ENCODE data around the gene NRSN2.

NRSN2 gene

DNA sequence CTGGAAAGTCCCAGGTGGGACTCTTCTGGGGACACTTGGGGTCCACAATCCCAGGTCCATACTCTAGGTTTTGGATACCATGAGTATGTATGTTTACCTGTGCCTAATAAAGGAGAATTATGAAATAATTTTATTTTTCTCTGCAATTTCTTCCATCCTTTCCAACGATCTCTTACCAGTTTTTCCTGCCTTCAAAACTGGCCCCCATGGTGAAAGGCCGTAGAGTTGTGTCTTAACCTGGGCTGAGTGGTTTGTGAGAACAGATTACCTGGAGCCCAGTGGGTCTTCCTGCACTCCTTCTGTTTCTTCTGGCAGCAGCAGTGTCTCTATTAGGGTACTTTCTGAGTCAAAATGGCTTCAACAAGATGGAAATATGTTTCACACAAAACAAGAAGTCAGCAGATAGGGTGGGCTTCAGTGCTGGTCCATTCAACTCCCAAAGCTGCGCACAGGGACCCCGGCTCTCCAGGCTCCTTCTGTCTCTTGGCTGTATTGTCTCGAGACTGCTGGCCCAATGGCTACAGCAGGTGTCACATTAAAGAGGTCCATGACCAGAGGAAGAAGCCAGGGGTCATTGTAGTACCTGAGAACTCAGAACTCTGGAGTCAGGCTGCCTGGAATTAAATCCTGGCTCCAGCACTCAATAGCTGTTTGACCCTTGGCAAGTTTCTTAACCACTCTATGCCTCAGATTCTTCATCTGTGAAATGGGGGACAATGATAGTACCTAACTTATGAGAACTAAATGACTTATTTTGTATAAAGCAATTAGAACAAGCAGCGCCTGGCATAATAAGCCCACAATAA is 50.7 kb downstream of the NRSN2 start:
- Histone ChIP-seq H3K36me3 (ENCODE audit: control insufficient read depth in 1 of 2, insufficient read depth in 2 of 2, low read length in 2 of 2) (peaks cover 0 to 17% of the 10 kb centered on the region in 2 donors), H3K27ac (ENCODE audit: low read depth, low read length) (no peak overlapping the region)

DNA sequence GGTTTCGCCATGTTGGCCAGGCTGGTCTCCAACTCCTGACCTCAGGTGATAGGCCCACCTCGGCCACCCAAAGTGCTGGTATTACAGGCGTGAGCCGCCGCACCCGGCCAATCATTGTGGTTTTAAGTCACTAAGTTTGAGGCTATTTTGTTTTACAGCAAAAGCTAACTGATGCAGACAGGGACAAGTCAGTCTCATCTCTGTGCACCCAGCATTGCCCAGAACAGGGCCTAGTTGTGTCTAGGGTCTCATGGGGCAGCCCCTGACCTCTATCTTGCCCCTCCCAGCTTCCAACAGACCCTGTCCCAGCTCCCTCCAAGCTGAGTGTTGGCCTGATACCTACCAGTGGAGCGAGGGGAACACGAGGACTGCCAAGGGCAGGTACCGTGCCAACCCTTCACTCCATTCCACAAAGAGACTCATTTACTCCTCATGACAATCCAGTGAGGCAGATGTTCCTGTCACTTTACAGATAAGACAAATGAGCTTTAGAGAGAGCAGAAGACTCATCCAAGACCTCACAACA is 52.3 kb downstream of the NRSN2 start:
- peaks cover 0 to 2% of the 10 kb centered on the region in 2 donors for H3K9me3 ChIP-seq (ENCODE audit: control insufficient read depth in 1 of 2, low read length in 2 of 2)
- H3K36me3 ChIP-seq (ENCODE audit: control insufficient read depth in 1 of 2, insufficient read depth in 2 of 2, low read length in 2 of 2) = peaks cover 0 to 13% of the 10 kb centered on the region in 2 donors
- H3K4me1 ChIP-seq (ENCODE audit: control insufficient read depth in 1 of 2, insufficient read depth in 2 of 2, low read length in 2 of 2) = peaks cover 0 to 2% of the 10 kb centered on the region in 2 donors
- H3K9ac ChIP-seq (ENCODE audit: low read depth in 1 of 2, low read length in 2 of 2) = no peak overlapping the region
- no peaks in the 10 kb centered on the region for H3K27me3 ChIP-seq (ENCODE audit: control insufficient read depth in 1 of 2, insufficient read depth in 2 of 2, low read length in 2 of 2)
- H3K4me3 ChIP-seq (ENCODE audit: low read depth in 1 of 2, low read length in 2 of 2) = no peak overlapping the region
- no peak overlapping the region for H3K27ac ChIP-seq (ENCODE audit: low read depth, low read length)

More for the DNA sequence above, 50.7 kb downstream of the NRSN2 start:
- Histone ChIP-seq H3K9ac (ENCODE audit: low read depth in 1 of 2, low read length in 2 of 2) (no peak overlapping the region), H3K4me3 (ENCODE audit: low read depth in 1 of 2, low read length in 2 of 2) (no peak overlapping the region), H3K9me3 (ENCODE audit: control insufficient read depth in 1 of 2, low read length in 2 of 2) (no peaks in the 10 kb centered on the region), H3K4me1 (ENCODE audit: control insufficient read depth in 1 of 2, insufficient read depth in 2 of 2, low read length in 2 of 2) (peaks cover 0 to 2% of the 10 kb centered on the region in 2 donors), H3K27me3 (ENCODE audit: control insufficient read depth in 1 of 2, insufficient read depth in 2 of 2, low read length in 2 of 2) (no peaks in the 10 kb centered on the region)

DNA sequence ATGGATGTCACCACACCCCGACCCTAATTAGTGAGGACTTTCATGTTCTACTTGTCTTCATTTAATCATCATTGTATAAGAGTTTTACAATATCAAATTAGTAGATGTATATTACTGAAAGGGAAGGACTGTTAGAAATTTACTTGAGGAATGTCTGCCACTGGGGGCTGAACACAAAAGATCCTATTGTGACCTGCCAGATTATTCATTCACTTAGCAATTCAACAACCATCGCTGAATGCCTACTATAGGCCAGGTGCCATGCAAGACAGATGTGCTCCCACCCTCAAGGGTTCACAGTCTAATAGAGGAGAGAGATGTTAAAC is 53.2 kb downstream of the NRSN2 start:
- Histone ChIP-seq H3K4me1 (ENCODE audit: control insufficient read depth in 1 of 2, insufficient read depth in 2 of 2, low read length in 2 of 2) (peaks cover 0 to 2% of the 10 kb centered on the region in 2 donors), H3K27ac (ENCODE audit: low read depth, low read length) (no peak overlapping the region), H3K9ac (ENCODE audit: low read depth in 1 of 2, low read length in 2 of 2) (no peak overlapping the region), H3K36me3 (ENCODE audit: control insufficient read depth in 1 of 2, insufficient read depth in 2 of 2, low read length in 2 of 2) (peaks cover 0 to 13% of the 10 kb centered on the region in 2 donors), H3K4me3 (ENCODE audit: low read depth in 1 of 2, low read length in 2 of 2) (no peak overlapping the region), H3K27me3 (ENCODE audit: control insufficient read depth in 1 of 2, insufficient read depth in 2 of 2, low read length in 2 of 2) (no peaks in the 10 kb centered on the region), H3K9me3 (ENCODE audit: control insufficient read depth in 1 of 2, low read length in 2 of 2) (peaks cover 0 to 2% of the 10 kb centered on the region in 2 donors)

DNA sequence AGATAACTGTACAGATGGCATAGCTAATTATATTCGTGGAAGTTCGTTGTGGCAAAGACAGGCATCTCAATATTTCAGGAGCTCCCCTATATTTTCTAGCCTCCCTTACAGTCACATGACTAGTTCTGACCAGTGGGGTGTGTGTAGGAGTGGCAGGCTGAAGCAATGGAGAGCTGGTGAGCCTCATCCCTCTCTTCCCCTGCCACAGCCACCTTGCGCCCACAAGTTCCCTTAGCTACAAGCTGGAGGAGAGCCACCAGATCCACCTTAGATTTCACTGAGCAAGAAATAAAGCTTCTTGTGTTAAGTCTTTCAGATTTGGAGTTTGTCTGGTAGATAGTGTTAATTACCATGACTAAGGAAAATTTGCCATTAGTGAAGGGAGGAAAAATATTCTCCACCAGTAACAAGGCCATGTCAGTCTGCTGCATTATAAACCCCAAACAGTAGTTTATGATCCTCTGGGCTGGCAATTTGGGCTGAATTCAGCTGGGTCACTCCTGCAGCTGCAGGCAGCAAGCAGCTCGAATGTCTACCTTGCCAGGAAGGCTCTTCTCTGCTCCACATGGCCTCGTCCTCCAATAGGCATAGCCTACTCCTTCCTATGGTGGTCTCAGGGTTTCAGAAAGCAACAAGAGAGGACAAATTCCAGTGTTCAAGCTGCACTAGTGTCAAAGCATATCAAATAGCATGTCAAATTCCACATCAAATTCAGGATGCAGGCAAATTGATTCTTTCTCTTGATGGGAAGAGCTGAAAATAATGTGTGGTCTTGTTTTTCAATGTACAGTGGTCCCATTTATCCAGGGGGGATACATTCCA is 53.8 kb downstream of the NRSN2 start:
- Histone ChIP-seq H3K27ac (ENCODE audit: low read depth, low read length) (no peak overlapping the region), H3K4me1 (ENCODE audit: control insufficient read depth in 1 of 2, insufficient read depth in 2 of 2, low read length in 2 of 2) (peaks cover 0 to 2% of the 10 kb centered on the region in 2 donors), H3K9me3 (ENCODE audit: control insufficient read depth in 1 of 2, low read length in 2 of 2) (peaks cover 0 to 2% of the 10 kb centered on the region in 2 donors), H3K4me3 (ENCODE audit: low read depth in 1 of 2, low read length in 2 of 2) (no peak overlapping the region), H3K36me3 (ENCODE audit: control insufficient read depth in 1 of 2, insufficient read depth in 2 of 2, low read length in 2 of 2) (peaks cover 0 to 13% of the 10 kb centered on the region in 2 donors), H3K9ac (ENCODE audit: low read depth in 1 of 2, low read length in 2 of 2) (no peak overlapping the region), H3K27me3 (ENCODE audit: control insufficient read depth in 1 of 2, insufficient read depth in 2 of 2, low read length in 2 of 2) (no peaks in the 10 kb centered on the region)

DNA sequence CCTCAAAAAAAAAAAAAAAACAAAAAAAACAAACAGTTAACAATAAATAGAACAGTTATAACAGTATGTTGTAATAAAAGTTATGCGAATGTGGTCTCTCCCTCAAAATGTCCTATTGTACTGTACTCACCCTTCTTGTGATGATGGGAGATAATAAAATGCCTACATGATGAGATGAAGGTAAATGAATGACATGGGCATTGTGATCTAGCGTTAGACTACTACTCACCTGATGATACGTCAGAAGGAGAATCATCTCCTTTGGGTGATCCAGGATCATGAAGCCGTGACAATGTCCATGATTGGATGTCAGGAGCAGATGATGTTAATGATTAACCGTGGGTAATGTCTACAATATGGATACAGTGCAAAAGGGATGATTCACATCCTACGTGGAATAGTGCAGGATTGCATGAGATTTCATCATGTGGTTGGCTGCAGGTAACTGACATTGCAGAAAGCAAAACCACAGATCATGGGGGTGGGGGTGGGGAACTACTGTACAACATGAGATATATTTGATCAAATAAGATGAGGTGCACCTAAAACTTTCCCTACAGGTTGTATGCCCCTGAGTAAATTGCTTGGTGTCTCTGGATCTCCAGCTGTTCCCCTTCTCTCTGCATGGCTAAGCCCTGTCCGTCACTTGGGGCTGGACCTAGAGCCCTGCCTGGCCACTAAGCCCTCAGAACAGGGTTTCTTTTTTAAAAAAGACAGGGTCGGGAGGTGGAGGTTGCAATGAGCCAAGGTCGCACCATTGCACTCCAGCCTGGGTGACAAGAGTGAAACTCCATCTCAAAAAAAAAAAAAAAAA is 55.0 kb downstream of the NRSN2 start:
- no peaks in the 10 kb centered on the region for H3K27me3 ChIP-seq (ENCODE audit: control insufficient read depth in 1 of 2, insufficient read depth in 2 of 2, low read length in 2 of 2)
- H3K9me3 ChIP-seq (ENCODE audit: control insufficient read depth in 1 of 2, low read length in 2 of 2) = peaks cover 0 to 2% of the 10 kb centered on the region in 2 donors
- H3K36me3 ChIP-seq (ENCODE audit: control insufficient read depth in 1 of 2, insufficient read depth in 2 of 2, low read length in 2 of 2) = peaks cover 0 to 4% of the 10 kb centered on the region in 2 donors
- no peak overlapping the region for H3K9ac ChIP-seq (ENCODE audit: low read depth in 1 of 2, low read length in 2 of 2)
- H3K4me3 ChIP-seq (ENCODE audit: low read depth in 1 of 2, low read length in 2 of 2) = no peak overlapping the region
- H3K4me1 ChIP-seq (ENCODE audit: control insufficient read depth in 1 of 2, insufficient read depth in 2 of 2, low read length in 2 of 2) = peaks cover 1 to 4% of the 10 kb centered on the region in 2 donors
- H3K27ac ChIP-seq (ENCODE audit: low read depth, low read length) = no peak overlapping the region

DNA sequence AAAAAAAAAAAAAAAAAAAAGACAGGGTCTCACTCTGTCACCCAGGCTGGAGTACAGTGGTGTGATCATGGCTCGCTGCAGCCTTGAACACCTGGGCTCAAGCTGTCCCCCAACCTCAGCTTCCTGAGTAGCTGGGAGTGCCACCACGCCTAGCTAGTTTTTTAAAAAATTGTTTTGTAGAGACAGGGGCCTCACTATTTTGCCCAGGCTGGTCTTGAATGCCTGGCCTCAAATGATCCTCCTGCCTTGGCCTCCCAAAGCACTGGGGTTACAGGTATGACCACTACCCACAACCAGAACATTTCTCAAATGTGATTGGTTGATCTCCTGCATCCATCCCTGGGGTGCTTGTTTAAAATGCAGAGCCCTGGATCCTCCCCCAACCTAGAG is 55.6 kb downstream of the NRSN2 start:
- Histone ChIP-seq H3K9ac (ENCODE audit: low read depth in 1 of 2, low read length in 2 of 2) (no peak overlapping the region), H3K27me3 (ENCODE audit: control insufficient read depth in 1 of 2, insufficient read depth in 2 of 2, low read length in 2 of 2) (no peaks in the 10 kb centered on the region), H3K36me3 (ENCODE audit: control insufficient read depth in 1 of 2, insufficient read depth in 2 of 2, low read length in 2 of 2) (no peaks in the 10 kb centered on the region), H3K27ac (ENCODE audit: low read depth, low read length) (no peak overlapping the region), H3K9me3 (ENCODE audit: control insufficient read depth in 1 of 2, low read length in 2 of 2) (peaks cover 0 to 2% of the 10 kb centered on the region in 2 donors), H3K4me1 (ENCODE audit: control insufficient read depth in 1 of 2, insufficient read depth in 2 of 2, low read length in 2 of 2) (peaks cover 6 to 10% of the 10 kb centered on the region in 2 donors), H3K4me3 (ENCODE audit: low read depth in 1 of 2, low read length in 2 of 2) (no peak overlapping the region)

DNA sequence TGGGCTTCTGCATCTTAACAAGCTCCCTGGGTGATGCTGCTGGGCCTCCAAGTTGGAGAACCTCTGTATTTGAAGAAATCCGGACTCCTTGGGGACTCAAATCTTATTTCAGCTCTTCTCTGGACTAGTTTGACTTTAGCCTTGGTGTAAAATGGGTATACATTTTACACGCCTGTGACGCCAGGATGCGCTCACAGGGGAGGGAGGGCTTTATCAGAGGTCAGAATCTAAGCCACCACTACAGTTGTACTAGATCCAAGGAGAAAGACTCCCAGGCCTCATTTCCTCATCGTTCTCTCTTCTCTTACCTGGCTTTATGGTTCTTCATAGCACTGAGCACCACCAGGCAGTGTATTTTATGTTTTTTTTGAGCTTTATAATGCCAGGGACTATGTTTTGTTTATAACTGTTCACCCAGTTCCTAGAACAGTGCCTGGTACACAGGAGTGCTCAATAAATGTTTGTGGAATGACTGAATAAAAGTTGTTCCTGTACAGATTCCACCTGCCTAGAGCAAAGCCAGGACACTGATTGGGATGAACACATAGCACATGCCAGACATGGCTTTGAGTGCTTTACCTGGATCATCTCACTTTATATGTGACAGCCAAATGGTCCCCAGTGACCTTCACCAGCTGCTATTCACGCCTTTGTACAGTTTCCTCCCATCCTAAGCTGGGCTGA is 56.1 kb downstream of the NRSN2 start:
- peaks cover 6 to 11% of the 10 kb centered on the region in 2 donors for H3K4me1 ChIP-seq (ENCODE audit: control insufficient read depth in 1 of 2, insufficient read depth in 2 of 2, low read length in 2 of 2)
- H3K4me3 ChIP-seq (ENCODE audit: low read depth in 1 of 2, low read length in 2 of 2) = no peak overlapping the region
- H3K9ac ChIP-seq (ENCODE audit: low read depth in 1 of 2, low read length in 2 of 2) = no peak overlapping the region
- H3K36me3 ChIP-seq (ENCODE audit: control insufficient read depth in 1 of 2, insufficient read depth in 2 of 2, low read length in 2 of 2) = no peaks in the 10 kb centered on the region
- peaks cover 0 to 2% of the 10 kb centered on the region in 2 donors for H3K9me3 ChIP-seq (ENCODE audit: control insufficient read depth in 1 of 2, low read length in 2 of 2)
- H3K27ac ChIP-seq (ENCODE audit: low read depth, low read length) = no peak overlapping the region
- no peaks in the 10 kb centered on the region for H3K27me3 ChIP-seq (ENCODE audit: control insufficient read depth in 1 of 2, insufficient read depth in 2 of 2, low read length in 2 of 2)

DNA sequence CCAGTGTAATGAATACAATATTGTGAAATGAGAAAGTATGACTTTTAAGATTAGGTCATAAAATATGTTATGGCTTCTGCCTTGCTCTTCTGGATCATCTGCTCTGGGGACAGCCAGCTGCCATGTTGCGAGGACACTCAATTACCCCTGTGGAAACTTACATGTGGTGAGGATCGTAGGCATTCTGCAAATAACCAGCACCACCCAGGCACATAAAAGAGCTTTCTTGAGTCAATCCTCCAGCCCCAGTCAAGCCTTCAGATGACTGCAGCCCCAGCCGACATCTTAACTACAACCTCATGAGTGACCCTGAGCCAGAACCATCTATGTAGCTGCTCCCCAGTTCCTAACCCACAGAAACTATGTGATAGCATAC is 56.7 kb downstream of the NRSN2 start:
- Histone ChIP-seq H3K4me3 (ENCODE audit: low read depth in 1 of 2, low read length in 2 of 2) (no peak overlapping the region), H3K36me3 (ENCODE audit: control insufficient read depth in 1 of 2, insufficient read depth in 2 of 2, low read length in 2 of 2) (no peaks in the 10 kb centered on the region), H3K27ac (ENCODE audit: low read depth, low read length) (no peak overlapping the region), H3K4me1 (ENCODE audit: control insufficient read depth in 1 of 2, insufficient read depth in 2 of 2, low read length in 2 of 2) (peaks cover 6 to 11% of the 10 kb centered on the region in 2 donors), H3K9me3 (ENCODE audit: control insufficient read depth in 1 of 2, low read length in 2 of 2) (peaks cover 0 to 2% of the 10 kb centered on the region in 2 donors), H3K9ac (ENCODE audit: low read depth in 1 of 2, low read length in 2 of 2) (no peak overlapping the region), H3K27me3 (ENCODE audit: control insufficient read depth in 1 of 2, insufficient read depth in 2 of 2, low read length in 2 of 2) (no peaks in the 10 kb centered on the region)

DNA sequence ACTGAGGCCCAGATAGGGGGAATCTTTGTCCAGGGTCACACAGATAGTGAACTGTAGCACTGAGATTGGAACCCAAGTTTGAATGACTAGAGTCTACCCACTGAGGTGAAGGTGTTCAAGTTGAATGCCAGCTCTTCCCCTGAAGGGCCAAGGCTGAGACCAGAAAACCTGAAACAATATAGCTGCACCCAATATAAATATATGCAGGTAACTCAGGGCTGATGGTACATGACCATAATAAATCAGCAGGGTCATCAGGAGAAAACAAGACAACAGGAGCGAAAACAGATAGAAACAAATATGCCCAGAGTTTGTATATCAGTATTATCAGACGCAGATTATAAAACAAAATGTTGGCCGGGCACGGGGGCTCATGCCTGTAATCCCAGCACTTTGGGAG is 57.2 kb downstream of the NRSN2 start:
- Histone ChIP-seq H3K9me3 (ENCODE audit: control insufficient read depth in 1 of 2, low read length in 2 of 2) (peaks cover 0 to 2% of the 10 kb centered on the region in 2 donors), H3K4me1 (ENCODE audit: control insufficient read depth in 1 of 2, insufficient read depth in 2 of 2, low read length in 2 of 2) (peaks cover 10 to 16% of the 10 kb centered on the region in 2 donors), H3K27me3 (ENCODE audit: control insufficient read depth in 1 of 2, insufficient read depth in 2 of 2, low read length in 2 of 2) (no peaks in the 10 kb centered on the region), H3K36me3 (ENCODE audit: control insufficient read depth in 1 of 2, insufficient read depth in 2 of 2, low read length in 2 of 2) (no peaks in the 10 kb centered on the region), H3K4me3 (ENCODE audit: low read depth in 1 of 2, low read length in 2 of 2) (no peak overlapping the region), H3K9ac (ENCODE audit: low read depth in 1 of 2, low read length in 2 of 2) (no peak overlapping the region), H3K27ac (ENCODE audit: low read depth, low read length) (no peak overlapping the region)

All from duodenal mucosa (tissue), 2 donors.